HUDEP-2 (cell line): ENCODE data around the gene SLC8A1.
"Not testable (repeated sequence)": the region's sequence is repeated elsewhere in the genome, so short reads cannot be mapped to it uniquely, and the experiment has no call there.

Source experiments
- DNase-seq, 76 experiments: peaks; one replicate each; lab custom pipeline; 2025; ENCODE audit not compliant: unreplicated experiment in 76 of 76; lab: John Stamatoyannopoulos, UW

The SLC8A1 gene

DNA sequence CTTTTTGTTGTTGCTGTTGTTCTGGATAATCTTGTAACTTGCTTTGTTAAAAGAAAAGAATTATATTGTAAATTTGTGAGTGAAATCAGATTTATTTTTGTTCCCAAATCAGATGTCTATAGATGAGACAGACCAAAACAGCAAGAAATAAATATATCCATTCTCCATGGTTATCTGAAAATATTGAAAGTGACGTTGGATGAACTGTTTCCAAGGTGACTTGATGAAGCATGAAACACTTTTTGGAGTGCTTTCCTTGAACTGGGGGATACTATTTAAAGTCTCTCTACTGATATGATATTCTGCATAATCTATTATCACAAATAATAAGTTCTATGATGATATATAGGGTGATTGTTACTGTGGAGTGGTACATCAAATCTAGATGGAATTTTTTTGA lies 357.4 kb downstream of the SLC8A1 start:
- no peak for DNase-seq

DNA sequence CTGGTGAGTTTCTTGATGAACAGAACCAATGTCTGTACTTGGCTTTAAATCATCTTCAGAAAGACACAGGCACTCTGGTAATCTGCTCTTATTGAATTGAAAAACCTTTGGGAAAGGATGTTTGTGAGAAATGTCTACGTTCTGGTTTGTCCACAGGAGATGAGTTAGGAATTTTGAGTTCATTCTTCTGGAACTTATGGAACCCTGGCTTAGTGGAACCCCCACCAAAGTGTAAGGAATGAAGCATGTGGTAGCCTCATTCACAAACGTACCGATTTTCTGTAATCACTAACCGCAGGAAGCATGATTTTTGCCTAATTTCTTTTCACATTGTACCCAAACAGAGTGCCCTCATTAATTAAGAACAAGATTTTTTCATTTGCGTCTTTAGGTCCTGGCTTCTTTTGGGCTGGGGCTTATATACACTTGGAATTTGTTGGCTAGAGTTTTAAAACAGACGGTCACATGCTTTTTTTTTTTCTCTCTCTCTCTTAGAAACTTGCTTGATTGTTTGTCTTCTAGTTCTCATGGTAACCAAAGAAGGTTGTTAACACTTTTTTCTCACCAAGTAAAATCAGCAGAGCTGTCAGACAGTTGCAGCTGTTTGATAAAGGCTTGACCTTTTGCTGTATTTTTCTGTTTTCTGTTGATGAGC lies 358.7 kb downstream of the SLC8A1 start:
- no peak for DNase-seq

DNA sequence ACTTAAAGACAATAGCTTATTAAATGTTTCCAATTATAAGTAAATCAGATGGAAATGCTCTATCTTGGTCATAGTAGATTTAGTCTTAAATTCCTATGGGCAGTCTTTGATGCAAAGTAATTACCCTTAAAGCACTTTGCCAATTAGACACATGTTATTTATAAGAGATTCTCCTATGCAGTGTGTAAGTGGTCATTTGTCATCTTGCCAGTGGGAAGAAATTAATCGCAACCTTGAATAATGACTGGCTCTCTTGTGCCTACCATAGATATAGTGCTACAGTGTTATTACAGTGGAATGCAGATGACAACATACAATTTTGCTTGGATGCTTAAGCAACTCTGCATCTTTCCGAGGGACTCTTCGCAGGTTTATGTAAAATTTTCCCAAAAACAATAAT lies 361.8 kb downstream of the SLC8A1 start:
- no peak for DNase-seq

DNA sequence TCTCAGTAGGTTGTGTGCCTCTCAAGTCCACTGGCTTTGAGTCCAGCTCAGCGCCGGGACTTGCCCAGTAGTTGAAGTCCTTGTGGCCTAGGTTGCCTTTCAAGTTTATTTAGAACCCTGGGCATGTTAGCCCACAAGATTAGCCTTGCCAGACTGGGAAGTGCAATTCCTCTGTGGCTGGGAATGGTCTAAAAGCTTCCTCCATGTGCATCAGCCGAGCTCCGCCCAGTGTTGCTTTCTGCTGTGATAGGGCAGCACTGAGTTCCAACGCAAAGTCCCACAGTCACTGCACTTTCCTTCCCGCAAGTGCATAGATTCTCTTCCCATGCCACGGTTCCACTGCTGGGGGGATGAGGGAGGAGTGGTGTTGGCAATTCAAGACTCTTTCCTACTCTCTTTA lies 364.0 kb downstream of the SLC8A1 start:
- no peak for DNase-seq

DNA sequence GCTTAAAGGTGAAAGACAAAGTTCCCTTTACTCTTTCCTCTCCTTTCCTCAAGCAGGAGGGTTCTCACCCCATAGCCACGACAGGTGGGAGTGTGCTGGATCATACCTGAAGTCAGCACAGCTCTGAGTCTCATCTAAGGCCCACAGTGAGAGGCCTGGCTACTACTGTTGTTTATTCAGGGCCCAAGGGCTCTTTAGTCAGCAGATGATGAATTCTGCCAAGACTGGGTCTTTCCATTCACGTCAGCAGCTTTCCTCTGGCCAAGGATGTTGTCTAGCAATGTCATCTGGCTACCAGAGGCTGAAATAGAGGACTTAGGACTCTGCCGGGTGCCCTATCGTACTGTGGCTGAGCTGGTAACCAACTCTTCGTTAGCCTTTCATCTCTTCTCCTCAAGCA lies 364.5 kb downstream of the SLC8A1 start:
- no peak for DNase-seq

DNA sequence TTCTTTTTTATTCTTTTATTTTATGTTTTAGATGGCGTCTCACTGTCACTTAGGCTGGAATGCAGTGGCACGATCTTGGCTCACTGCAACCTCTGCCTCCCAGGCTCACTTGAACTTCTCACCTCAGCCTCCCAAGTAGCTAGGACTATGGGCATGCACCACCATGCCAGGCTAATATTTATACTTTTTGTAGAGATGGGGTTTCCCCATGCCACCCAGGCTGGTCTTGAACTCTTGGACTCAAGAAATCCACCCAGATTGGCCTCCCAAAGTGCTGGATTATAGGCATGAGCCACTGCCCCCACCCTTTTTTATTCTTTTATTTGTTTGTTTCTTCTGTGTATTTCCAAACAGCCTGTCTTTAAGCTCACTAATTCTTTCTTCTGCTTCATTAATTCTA lies 366.1 kb downstream of the SLC8A1 start:
- no peak for DNase-seq

DNA sequence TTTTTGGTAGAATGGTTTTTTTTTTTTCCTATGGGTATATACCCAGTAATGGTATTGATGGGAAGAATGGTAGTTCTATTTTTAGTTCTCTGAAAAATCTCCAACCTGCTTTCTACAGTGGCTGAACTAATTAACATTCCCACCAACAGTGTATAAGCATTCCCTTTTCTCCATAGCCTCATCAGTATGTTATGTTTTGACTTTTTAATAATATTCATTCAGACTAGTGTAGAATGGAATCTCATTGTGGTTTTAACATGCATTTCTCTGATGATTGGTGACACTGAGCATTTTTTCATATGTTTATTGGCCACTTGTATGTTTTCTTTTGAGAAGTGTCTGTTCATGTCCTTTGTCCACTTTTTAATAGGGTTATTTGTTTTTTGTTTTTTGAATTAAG lies 378.6 kb downstream of the SLC8A1 start:
- not testable (repeated sequence) for DNase-seq

DNA sequence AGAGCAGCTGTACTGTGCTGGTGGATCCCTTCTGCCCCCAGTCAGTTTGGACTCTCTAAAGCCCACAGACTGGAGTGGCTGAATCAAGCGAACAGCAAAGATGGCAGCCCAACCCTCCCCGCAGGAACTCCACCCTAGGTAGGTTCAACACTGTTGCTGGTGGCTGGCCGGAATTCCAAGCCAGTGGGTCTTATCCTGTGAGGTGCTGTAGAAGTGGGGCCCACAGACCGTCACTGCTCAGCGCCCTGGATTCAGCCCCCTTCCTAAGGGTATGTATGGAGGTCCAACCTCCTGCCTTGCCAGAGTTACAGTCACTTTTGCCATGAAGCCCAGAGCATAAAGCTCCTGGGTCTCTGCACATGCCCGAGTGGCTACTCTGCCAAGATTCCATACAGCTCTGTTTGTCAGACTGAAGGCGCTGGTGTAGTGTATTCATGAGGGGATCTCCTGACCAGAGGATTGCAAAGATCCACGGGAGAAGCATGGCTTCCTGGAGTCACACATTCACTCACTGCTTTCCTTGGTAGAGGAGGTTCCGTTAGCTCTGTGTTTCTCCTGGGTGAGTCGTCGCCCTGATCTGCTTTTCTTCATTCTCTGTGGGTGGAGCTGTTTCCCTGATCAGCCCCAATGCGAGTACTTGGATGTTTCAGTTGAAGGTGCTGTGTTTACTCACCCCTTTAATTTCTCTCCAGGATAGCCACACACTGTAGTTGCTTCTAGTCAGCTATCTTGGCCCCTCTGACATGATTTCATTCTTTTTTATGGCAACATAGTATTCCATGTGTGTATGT lies 379.3 kb downstream of the SLC8A1 start:
- no peak for DNase-seq

DNA sequence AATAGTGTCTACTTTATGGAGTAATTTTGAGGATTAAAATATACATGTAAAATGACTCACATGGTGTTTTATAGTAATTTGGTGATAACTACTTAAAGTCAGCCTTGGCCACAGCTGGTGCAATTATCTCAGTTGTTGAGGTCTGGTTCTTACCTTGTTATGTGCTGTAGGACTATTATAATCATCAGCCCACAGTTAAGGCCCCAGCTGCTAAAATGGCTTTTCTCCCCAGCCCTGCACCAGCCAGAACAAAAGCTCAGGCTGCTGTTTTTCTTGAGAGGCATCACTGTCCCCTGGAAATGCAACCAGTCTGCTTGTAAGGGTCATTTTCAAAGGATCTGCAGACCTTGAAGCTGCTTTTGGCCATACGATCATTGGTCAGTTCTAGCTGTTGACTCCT lies 389.5 kb downstream of the SLC8A1 start:
- no peak for DNase-seq

DNA sequence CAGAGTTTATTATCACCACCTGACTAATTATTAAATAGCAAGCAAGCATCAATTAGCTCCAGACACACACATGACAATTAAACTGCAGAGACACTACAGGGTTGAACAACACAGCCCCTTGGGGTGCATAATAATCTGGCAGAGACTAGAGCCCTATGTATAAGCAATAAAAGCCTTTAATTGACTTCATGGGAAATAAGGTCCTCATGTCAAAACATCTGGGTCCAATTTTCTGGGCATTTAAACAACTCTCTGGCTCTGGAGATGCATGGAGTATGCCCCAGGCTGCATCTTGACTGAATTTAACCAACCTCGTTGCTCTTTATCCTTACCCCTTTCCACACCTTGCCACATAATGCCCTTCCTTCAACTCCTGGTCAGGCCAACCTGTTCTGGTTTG lies 402.1 kb downstream of the SLC8A1 start:
- DNase-seq = no peak

DNA sequence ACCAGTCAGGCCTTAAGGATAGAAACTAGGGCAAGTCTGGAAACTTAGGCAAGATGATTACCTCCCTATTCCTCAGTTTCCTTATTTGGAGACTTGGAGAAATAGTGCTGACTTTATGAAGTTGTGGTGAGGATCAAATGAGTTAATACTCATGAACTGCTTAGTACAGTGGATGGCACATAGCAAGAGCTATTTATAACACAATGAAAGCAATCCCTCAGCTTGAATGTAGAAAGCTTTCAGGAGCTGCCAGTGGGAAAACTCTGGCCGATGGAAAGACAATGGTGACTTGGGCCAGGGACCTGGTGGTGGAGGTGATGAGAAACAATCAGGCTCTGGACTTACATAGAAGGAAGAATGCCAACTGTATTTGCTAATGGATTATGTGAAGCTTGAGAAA lies 403.4 kb downstream of the SLC8A1 start:
- DNase-seq = no peak

DNA sequence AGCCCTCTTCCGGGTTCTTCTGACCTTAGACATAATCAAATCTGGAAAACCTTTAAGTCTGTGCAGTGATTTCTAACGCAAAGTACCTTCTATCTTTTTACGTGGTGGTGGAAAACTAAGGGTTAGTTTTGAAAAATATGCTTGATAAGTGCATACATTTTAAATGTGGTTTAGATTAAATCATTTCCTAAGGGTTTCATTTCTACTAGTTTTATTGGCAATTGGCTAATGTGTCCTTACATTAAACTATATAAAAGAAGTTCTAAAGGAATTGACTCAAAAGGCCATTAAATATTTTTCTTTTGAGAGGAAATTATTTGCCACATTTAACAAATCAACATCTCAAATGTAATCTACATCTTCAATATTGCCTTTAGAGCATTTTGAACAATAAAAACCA lies 404.5 kb downstream of the SLC8A1 start:
- no peak for DNase-seq
